ENCODE measurements around the gene FOLR2. TPM values are rescaled to one million over a fixed set of nuclear protein-coding genes. Genes with fewer than 3 reads are reported as not detected.
"Not testable (repeated sequence)": the region's sequence is repeated elsewhere in the genome, so short reads cannot be mapped to it uniquely, and the experiment has no call there.

FOLR2 gene
- total RNA-seq (2021; ENCODE audit: unreplicated experiment): not detected
- polyA plus RNA-seq (2012; ENCODE audit: insufficient read length): not detected
- not detected for Bru-seq, nascent RNA
- not detected for BruChase-seq, experiment 1, labeled RNA remaining after a 2-hour chase
- not detected for BruChase-seq, experiment 2, labeled RNA remaining after a 6-hour chase
- long read RNA-seq: 0 reads

GRCh38 chr11:72216638-72217037 is at the start of gene FOLR2:
TSS of gene FOLR2 (plus strand) at chr11:72216794. CDS start at chr11:72218585, 1,791 bp downstream.
- BruUV-seq (replicated peaks): no TSS peak
- no peaks in the 10 kb centered on the region for H3K36me3 ChIP-seq (ENCODE audit: control insufficient read depth, insufficient read depth, low read length)
- H3K4me1 ChIP-seq (ENCODE audit: control insufficient read depth, insufficient read depth, low read length): no peaks in the 10 kb centered on the region
- peaks cover 7% of the 10 kb centered on the region; the same call in 1 of the 2 replicates for H3K27me3 ChIP-seq (ENCODE audit: control insufficient read depth, insufficient read depth, low read length)
- intact Hi-C loops (cut with micrococcal nuclease; ENCODE audit: unreplicated experiment) (no loop called here), in situ Hi-C loops (cut with HindIII; ENCODE audit: low pct_unique_long_range_greater_than_20kb, low sequenced_read_pairs) (no loop called here)
- ATAC-seq (no peak), DNase-seq (ENCODE audit: low read depth, low spot score) (no peak)
- ChIA-PET CTCF (no interaction called here), POLR2A (no interaction called here)
- H3K27ac ChIP-seq (ENCODE audit: low read length): no peak within 1 kb of the TSS
- no peaks in the 10 kb centered on the region for H3K9me3 ChIP-seq (ENCODE audit: control insufficient read depth, insufficient read depth, low read depth, low read length)
- no peak for TF ChIP-seq POLR2AphosphoS5 (IDR thresholded peaks at IDR 0.05; ENCODE audit: low read depth, low read length)
- no peak for TF ChIP-seq TCF7L2 (IDR thresholded peaks at IDR 0.05; ENCODE audit: low read depth, low read length)
- no peak for TF ChIP-seq SIN3A (IDR thresholded peaks at IDR 0.05; ENCODE audit: borderline replicate concordance, insufficient read depth, low read depth, low read length)
- TF ChIP-seq CTCF (IDR thresholded peaks at IDR 0.05): no peak
- TF ChIP-seq REST (IDR thresholded peaks at IDR 0.05; ENCODE audit: insufficient read depth in 1 of 2, low read depth in 2 of 2, low read length in 1 of 2): no peak
- no peak within 1 kb of the TSS for H3K4me3 ChIP-seq (ENCODE audit: low read depth in 2 of 2, low read length in 2 of 2)

GRCh38 chr11:72169046-72169555 is 47.5 kb upstream of the FOLR2 start:
- H3K4me1 ChIP-seq (ENCODE audit: control insufficient read depth, insufficient read depth, low read length); H3K27ac ChIP-seq (ENCODE audit: low read length); DNase-seq (ENCODE audit: low read depth, low spot score); H3K9me3 ChIP-seq (ENCODE audit: control insufficient read depth, insufficient read depth, low read depth, low read length); ATAC-seq; POLR2A ChIA-PET; H3K27me3 ChIP-seq (ENCODE audit: control insufficient read depth, insufficient read depth, low read length); BruUV-seq (replicated peaks); in situ Hi-C loops (cut with HindIII; ENCODE audit: low pct_unique_long_range_greater_than_20kb, low sequenced_read_pairs); H3K36me3 ChIP-seq (ENCODE audit: control insufficient read depth, insufficient read depth, low read length); CTCF ChIA-PET; H3K4me3 ChIP-seq (ENCODE audit: low read depth in 2 of 2, low read length in 2 of 2); intact Hi-C loops (cut with micrococcal nuclease; ENCODE audit: unreplicated experiment): not testable (repeated sequence)

GRCh38 chr11:72169754-72170153 is 46.8 kb upstream of the FOLR2 start:
- H3K4me1 ChIP-seq (ENCODE audit: control insufficient read depth, insufficient read depth, low read length); H3K4me3 ChIP-seq (ENCODE audit: low read depth in 2 of 2, low read length in 2 of 2); H3K27me3 ChIP-seq (ENCODE audit: control insufficient read depth, insufficient read depth, low read length); CTCF ChIA-PET; POLR2A ChIA-PET; DNase-seq (ENCODE audit: low read depth, low spot score); H3K27ac ChIP-seq (ENCODE audit: low read length); BruUV-seq (replicated peaks); H3K36me3 ChIP-seq (ENCODE audit: control insufficient read depth, insufficient read depth, low read length); H3K9me3 ChIP-seq (ENCODE audit: control insufficient read depth, insufficient read depth, low read depth, low read length); intact Hi-C loops (cut with micrococcal nuclease; ENCODE audit: unreplicated experiment); ATAC-seq; in situ Hi-C loops (cut with HindIII; ENCODE audit: low pct_unique_long_range_greater_than_20kb, low sequenced_read_pairs): not testable (repeated sequence)

- DNase-seq (ENCODE audit: low read depth, low spot score); POLR2A ChIA-PET; in situ Hi-C loops (cut with HindIII; ENCODE audit: low pct_unique_long_range_greater_than_20kb, low sequenced_read_pairs); H3K27me3 ChIP-seq (ENCODE audit: control insufficient read depth, insufficient read depth, low read length); intact Hi-C loops (cut with micrococcal nuclease; ENCODE audit: unreplicated experiment); H3K36me3 ChIP-seq (ENCODE audit: control insufficient read depth, insufficient read depth, low read length); ATAC-seq; H3K9me3 ChIP-seq (ENCODE audit: control insufficient read depth, insufficient read depth, low read depth, low read length); H3K4me1 ChIP-seq (ENCODE audit: control insufficient read depth, insufficient read depth, low read length); H3K4me3 ChIP-seq (ENCODE audit: low read depth in 2 of 2, low read length in 2 of 2); BruUV-seq (replicated peaks); H3K27ac ChIP-seq (ENCODE audit: low read length): not testable (repeated sequence)
- CTCF ChIA-PET: interaction anchor here (0.9 kb wide), 1 partner anchor 160 kb away, joined by 3 read pairs; no protein-coding TSS in a partner anchor
These were observed 44.6 kb upstream of the FOLR2 start for GRCh38 chr11:72172043-72172442.

Measured in Panc1 (cell line).